GM19099 (cell line): ENCODE results near the gene KRT76.

Experiments used
- POLR2A ChIP-seq: IDR thresholded peaks from 3 replicates; pipeline ENCODE4 v1.6.1; 2011; ENCODE audit warnings: low read depth; ENCODE audit not compliant: insufficient read length; ENCODE audit errors: extremely low read depth

The KRT76 gene

GRCh38 chr12:52817003-52817698 lies 40.0 kb upstream of the KRT76 start:
- no peak for TF ChIP-seq POLR2A

GRCh38 chr12:52815676-52816588 lies 38.8 kb upstream of the KRT76 start:
- TF ChIP-seq POLR2A = no peak

- TF ChIP-seq POLR2A = no peak
Observed at GRCh38 chr12:52815161-52815560, 38.0 kb upstream of the KRT76 start.

- TF ChIP-seq POLR2A = no peak
Observed at GRCh38 chr12:52814710-52815155, 37.6 kb upstream of the KRT76 start.

- no peak for TF ChIP-seq POLR2A
Observed at GRCh38 chr12:52813885-52814709, 37.0 kb upstream of the KRT76 start, which contains the start of gene KRT4. Gene KRT4, minus strand, starts transcription at chr12:52814116. Its CDS starts 58 bp downstream, at chr12:52814058.

GRCh38 chr12:52813203-52813819 lies 36.2 kb upstream of the KRT76 start:
- no peak for TF ChIP-seq POLR2A

- no peak for TF ChIP-seq POLR2A
Observed at GRCh38 chr12:52812749-52813148, 35.6 kb upstream of the KRT76 start.

GRCh38 chr12:52812073-52812400 lies 34.9 kb upstream of the KRT76 start:
- TF ChIP-seq POLR2A = no peak

GRCh38 chr12:52811191-52812072 lies 34.3 kb upstream of the KRT76 start:
- no peak for TF ChIP-seq POLR2A

GRCh38 chr12:52810554-52810953 lies 33.4 kb upstream of the KRT76 start:
- no peak for TF ChIP-seq POLR2A

GRCh38 chr12:52809166-52809565 lies 32.0 kb upstream of the KRT76 start:
- TF ChIP-seq POLR2A = no peak

GRCh38 chr12:52808573-52809160 lies 31.5 kb upstream of the KRT76 start:
- TF ChIP-seq POLR2A = no peak
